HL-60/S4 treated with retinoic acid at 250 ng/mL for 4 days and 3 days (cell line): ENCODE data around the gene CYB5D1.
"Not testable (repeated sequence)": the region's sequence is repeated elsewhere in the genome, so short reads cannot be mapped to it uniquely, and the experiment has no call there.

Source experiments
- in situ Hi-C: fragments of 300-500 bp; cut with MboI; formaldehyde crosslinking; loops from 2 replicates; pipeline ENCODE4 v1.7.0; 2022; ENCODE audit warnings: low sequenced_read_pairs

Gene CYB5D1

DNA sequence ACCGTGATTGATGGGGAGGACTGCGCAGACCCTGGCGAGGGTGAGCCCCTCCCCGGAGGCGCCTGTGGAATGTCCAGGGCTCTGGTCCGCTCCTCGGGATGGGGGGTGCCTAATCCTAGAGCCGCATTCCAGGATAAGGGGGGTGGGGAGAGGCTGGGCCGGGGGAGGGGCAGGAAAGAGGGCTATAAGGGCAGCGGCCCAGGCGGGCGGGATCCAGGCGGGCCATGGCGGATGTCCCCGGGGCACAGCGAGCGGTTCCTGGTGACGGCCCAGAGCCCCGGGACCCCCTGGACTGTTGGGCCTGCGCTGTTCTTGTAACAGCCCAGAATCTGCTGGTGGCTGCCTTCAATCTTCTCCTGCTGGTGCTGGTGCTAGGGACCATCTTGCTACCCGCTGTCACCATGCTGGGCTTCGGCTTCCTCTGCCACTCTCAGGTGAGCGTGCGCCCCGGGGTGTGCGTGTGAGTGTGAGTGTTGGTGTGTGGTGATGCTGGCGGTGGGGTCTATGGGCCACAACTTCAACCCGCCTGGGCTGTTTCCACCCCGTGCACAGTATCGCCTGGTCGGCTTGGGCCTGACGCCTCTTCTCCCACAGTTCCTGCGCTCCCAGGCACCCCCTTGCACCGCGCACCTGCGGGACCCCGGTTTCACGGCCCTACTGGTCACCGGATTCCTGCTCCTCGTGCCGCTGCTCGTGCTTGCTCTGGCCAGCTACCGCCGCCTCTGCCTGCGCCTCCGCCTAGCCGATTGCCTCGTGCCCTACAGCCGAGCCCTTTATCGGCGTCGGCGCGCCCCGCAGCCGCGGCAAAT is 2.7 kb upstream of the CYB5D1 start, which contains the start of gene TMEM88:
TMEM88 (plus strand) TSS at position 216 of the 809 bp plus-strand sequence; CDS start at position 225, 9 bp downstream.
- in situ Hi-C loops, result no loop called here

DNA sequence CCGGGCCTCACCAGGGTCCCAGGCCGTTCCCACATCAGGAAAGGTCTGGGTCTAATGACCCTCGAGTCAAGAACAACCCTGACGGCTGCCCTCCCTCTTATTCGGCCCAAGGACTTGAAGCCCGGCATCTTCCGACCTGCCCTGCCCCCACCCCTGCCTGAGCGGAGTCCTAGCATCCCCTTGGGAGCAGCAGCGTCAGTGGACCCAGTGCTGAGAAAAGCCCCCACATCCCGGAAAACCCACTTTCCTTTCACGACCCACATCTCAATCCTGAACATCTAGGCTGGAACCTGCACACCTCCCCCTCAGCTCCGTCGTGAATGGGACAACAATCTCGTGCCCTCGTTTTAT is 2.2 kb upstream of the CYB5D1 start:
- in situ Hi-C loops, result no loop called here

DNA sequence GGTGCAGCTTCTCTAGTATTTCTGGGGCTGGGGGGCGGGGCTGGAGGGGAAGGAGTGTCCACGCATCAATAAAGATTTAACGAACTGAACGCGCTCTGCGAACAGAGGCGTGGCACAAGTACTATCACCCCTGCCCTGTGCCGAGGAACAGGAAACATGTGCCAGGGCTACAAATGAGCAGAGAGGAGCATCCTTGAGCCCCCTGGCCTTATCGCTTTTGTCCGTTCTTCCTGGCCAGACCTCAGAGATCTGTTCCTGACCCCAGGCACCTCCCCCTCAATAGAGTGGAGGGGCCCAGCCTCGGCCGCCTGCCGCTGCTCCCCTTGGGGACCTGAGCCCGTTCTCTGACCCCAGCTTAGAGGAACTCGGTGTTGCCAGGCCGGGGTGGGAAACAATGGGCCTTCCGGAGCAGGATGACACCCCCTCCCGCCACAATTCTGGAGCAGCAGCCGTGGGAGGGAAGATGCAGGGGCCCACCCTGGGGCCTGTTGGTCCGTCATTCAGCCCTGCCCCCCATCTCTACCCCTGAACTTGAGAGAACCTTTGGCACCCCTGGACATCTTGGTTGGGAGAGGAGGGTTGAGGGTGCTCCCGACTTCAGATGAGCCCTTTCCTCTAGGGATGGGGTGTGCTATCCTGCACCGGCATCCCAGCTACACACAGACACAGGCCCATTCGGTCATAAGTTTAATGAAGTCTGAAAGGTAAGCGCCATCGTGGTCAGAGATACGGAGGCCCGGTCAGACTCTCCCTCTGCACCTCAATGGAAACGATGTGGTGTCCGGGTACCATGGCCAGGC is 1.6 kb upstream of the CYB5D1 start:
- in situ Hi-C loops, result no loop called here

- in situ Hi-C loops, result no loop called here
These were observed 741 bp upstream of the CYB5D1 start, which contains the start of gene NAA38 for GRCh38 chr17:7856811-7857712. TSS of gene NAA38 (minus strand) at chr17:7857559. CDS start at chr17:7857463, 96 bp downstream.

DNA sequence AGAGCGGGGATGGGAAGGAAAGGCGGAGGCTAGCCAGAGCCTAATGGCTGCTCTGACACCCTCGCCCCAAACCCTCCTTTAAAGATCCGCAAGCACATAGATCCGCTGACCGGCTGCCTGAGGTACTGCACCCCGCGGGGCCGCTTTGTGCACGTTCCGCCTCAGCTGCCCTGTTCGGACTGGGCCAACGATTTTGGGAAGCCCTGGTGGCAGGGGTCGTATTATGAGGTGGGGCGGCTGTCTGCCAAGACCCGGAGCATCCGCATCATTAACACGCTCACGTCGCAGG is 663 bp downstream of the CYB5D1 start:
- in situ Hi-C loops, result no loop called here

DNA sequence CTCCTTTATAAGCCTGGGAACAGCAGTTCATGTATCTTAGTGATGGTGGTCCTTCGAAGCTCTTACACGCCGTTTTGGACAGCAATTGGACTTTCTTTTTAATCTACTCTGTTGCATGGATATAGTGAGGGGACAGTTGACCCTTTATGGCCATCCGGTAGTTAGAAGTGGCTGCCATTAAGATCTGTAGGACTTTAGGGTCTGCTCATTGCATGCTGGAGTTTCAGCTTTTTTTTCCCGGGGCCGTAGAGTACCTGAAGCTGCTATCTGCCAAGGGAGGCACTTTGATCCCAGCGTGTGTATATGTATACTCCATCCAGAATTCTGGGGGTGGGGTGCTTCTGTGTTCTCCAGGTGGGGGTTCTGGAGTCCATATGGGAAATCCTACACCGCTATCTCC is 1.2 kb downstream of the CYB5D1 start:
- in situ Hi-C loops, result no loop called here

- in situ Hi-C loops, result no loop called here
These were observed 5.1 kb downstream of the CYB5D1 start for GRCh38 chr17:7862692-7863437.

GRCh38 chr17:7864384-7864783 is 6.6 kb downstream of the CYB5D1 start:
- in situ Hi-C loops, result not testable (repeated sequence)

- in situ Hi-C loops, result no loop called here
These were observed 7.3 kb downstream of the CYB5D1 start for GRCh38 chr17:7864995-7865650.

- in situ Hi-C loops, result no loop called here
These were observed 10.1 kb downstream of the CYB5D1 start for GRCh38 chr17:7867881-7868329.

GRCh38 chr17:7873051-7873450 is 15.2 kb downstream of the CYB5D1 start:
- in situ Hi-C loops, result no loop called here

GRCh38 chr17:7875804-7876370 is 18.1 kb downstream of the CYB5D1 start:
- in situ Hi-C loops, result no loop called here

GRCh38 chr17:7878234-7878633 is 20.4 kb downstream of the CYB5D1 start:
- in situ Hi-C loops, result no loop called here

GRCh38 chr17:7880076-7880868 is 22.5 kb downstream of the CYB5D1 start:
- in situ Hi-C loops, result no loop called here

DNA sequence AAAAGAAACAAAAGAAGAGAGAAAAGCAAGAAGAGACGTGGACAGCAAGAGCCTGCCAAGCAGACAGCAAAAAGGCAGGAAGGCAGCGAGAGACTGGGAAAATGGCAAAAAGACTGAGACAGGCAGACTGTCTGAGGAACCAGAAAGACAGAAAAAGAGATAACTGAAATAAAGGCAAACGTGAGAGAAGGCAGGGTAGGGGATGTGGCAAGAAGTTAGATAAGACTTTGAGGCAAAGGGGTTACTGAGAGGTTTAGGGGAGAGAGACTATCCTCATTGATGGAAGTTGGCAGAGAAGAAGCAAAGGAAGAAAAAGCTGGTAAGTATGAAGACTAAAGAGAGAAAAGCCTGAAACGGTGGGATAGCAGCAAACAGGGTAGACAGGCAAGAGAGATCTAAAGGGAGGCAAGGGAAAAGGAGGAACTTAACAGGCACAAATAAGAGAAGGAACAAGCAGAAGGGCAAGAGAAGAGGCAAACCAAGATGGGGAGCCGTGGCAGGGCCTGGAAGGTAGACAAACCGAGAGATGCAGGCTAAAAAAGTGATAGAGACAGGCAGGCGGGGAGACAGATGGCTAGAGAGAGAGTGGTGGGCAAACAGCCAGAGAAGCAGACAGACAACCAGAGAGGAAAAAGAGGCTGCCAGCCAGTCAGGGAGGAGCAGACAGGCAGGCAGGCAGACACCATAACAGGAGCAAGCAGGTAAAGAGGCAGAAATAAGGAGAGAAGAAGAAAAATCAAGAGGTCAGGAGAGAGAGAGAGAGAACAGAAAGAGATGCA is 23.7 kb downstream of the CYB5D1 start:
- in situ Hi-C loops, result no loop called here

DNA sequence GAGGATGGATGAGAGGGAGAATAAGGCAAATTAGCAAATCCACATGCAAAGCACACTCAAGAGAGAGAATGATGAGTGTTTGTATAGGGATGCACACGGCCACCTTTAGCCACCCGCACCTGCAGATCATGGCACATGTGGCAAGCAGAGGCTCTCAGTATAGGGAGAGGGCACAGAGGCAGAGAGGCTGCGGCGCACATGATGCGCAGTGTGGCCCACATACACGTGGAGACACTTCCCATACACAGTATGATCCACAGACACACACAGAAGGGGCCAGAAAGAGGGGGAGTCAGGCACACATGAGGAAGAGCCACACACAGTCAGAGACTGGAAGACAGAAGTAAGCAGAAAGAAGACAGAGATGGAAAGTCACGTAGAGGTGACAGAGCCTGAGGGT is 24.3 kb downstream of the CYB5D1 start:
- in situ Hi-C loops, result no loop called here

DNA sequence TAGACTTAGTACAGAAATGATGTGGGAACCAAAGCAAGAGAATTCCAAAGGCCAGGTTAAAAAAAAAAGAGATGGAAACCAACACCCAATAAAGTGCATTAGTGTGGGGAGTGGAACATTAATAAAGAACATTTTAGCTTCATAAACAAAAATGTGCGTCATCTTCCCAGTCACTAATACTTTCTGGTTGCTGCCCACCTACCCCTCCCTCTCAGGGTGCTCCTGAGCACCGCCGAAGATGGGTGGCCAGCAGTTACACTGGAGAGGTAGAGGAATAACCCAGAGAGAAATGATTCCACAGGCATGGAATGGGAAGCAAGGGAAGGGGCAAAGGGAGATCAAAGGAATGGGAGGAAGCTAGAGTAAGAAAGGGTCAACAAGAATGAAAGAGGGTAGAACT is 24.8 kb downstream of the CYB5D1 start:
- in situ Hi-C loops, result no loop called here

- in situ Hi-C loops, result no loop called here
These were observed 26.1 kb downstream of the CYB5D1 start for GRCh38 chr17:7883781-7884386.
